Stimulated activated CD8-positive, alpha-beta memory T cell treated with anti-CD3 and anti-CD28 coated beads, Interleukin-7, amount 100 ng/mL, for 24 hours (primary cell): Measurements from ENCODE around the gene BRICD5.

Source experiments
- DNase-seq: peaks from one replicate; pipeline ENCODE4 v3.0.0-alpha.2; 2020; ENCODE audit warnings: low read depth

Gene BRICD5

DNA sequence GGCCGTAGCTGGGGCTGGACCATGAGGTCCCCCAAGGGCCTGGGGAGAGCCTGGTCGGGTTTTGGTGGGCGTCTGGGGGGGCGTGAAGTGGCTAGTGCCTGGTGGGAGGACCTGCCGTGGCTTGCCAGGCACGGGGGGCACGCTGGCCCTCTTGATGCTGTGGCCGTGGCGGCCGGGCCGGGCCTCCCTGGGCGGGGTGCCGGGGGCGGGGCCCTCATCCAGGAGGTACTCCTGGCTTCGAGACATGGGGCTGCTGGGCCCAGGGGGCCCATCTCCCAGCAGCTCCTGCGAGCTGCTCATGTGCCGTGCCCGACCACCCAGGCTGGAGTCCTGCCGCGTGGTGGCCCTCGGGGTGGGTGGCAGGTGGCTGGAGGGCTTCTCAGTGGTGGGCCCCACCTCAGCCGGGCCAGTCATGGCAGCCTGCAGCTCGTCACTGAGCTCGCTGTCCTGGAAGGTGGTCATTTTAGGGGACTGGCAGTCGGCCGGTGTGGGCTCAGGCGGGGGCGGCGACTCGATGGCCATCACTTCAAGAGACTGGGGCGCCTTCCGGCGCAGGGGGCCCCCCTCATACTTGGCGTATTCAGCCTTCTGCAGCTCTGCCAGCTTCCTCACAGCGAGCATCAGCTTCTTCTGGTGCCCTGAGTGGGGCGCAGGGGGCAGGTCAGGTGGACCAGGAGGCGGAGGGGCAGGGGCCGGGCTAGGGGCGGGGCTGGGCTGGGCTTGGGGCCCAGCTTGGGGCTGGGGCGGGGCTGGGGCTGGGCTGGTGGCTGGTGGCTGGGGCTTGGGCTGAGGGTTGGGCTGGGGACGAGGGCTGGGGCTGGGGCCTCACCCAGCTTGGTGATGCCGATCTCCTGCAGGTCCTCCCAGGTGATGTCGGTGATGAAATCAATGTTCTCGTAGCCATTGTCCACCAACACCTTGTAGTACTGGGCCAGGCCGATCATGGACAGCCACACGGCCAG, 29.4 kb downstream of the BRICD5 start:
- no peak for DNase-seq

DNA sequence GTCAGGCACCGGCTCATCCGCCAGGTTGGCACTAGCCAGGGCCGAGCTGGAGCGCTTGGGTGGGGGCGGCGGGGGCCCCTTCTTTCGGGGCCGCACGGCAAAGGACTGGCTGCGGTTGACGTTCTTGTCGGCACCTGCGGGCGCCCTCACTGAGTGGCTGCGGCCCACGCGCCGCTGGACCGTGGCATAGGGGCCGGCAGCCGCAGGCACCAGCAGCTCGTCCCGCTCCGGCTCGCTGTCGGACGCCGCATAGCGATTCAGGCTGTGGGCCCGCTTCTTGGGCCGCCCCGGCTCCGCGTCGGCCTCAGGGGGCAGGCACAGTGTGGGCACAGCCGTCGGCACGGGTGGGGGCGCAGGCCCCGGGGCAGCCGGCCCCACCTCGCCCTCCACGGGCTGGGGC, 30.2 kb downstream of the BRICD5 start:
- no peak for DNase-seq

DNA sequence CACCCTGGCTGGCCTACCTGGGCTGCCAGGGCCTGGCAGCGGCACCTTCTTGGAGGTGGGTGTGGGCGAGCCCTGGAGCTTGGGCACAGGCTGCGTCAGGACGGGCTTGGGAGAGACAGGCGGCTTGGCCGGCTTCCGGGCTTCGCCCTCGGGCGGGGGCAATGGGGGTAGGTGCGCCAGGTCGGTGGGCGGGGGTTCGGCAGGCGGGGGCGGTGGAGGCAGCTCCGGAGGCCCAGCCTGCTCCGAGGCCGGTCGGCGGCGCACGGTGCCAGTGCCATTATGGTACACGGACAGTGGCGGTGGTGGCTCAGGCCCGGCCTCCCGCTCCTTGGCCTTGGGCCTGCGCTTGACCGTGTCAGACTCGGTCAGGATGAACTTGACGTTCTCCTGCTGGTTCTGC, 31.1 kb downstream of the BRICD5 start:
- DNase-seq = no peak

DNA sequence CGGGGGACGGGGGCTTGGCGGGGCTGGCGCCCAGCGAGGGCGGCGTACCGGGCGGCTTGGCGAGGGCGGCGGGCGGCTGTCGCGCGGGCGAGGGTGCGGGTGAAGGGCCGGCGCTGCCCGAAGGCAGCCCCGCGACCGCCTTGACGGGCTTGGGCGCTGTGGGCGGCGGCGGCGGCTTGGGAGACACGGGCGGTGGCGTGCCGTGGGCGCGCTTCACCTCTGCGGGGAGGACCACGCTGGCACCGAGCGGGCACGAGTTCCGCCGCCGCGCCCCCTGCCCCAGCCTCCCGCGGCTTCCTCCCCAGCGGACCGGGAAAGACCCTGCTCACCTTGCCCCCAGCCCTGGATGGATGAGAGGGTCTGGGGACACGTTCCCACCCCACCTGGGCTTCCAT, 31.6 kb downstream of the BRICD5 start:
- DNase-seq = no peak

DNA sequence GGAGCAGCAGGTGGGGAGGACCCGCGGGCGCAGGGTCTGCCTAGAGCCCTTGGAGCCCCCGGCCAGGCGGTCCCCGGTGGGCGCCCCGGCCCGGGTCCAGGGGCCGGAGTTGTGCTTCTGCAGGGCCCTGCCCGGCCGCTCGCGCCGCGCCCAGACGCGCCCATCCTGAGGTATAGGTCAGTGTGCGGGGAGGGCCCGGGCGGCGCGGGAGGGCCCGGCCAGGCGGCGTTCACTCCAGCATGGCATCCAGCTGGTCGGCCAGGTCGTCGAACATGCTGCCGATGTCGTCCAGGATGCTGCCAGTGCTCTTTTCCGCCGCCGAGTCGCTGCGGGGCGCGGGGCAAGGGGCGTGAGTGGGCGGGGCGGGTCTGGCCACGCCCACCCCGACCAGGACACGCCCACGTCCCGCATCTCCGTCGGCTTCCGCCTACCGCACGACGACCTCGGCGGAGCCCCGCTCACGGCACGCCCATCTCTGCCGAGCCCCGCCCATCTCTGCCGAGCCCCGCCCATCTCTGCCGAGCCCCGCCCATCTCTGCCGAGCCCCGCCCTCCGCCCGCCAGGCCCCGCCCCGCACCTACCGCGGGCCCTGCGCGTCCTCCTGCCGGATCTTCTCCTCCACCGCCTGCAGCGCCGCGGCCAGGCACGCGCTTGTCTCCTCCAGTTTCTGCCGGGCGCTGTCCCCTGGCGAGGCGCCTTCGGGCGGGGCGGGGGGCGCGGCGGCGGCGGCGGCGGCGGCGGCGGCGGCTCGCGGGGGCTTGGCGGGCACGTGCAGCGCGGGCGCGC, 32.1 kb downstream of the BRICD5 start:
- no peak for DNase-seq

DNA sequence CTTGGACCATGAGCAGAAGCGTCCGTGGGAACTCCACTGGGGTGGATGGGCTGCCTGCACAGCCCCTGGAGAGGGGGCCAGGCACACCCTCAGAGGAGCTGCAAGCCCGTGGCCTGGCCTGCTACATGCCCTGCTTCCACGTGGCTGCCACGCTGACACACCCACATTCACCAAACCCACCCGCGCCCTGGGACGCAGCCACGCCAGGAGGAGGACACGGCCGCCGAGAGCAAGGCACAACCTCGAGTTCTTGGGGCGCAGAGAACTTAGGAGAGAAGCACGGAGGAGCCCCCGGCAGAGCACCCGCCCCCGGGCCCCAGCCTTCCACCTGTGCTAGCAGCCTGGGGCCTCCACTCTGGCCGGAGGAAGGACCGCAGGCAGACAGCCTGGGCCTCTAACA, 33.1 kb downstream of the BRICD5 start:
- DNase-seq = no peak

DNA sequence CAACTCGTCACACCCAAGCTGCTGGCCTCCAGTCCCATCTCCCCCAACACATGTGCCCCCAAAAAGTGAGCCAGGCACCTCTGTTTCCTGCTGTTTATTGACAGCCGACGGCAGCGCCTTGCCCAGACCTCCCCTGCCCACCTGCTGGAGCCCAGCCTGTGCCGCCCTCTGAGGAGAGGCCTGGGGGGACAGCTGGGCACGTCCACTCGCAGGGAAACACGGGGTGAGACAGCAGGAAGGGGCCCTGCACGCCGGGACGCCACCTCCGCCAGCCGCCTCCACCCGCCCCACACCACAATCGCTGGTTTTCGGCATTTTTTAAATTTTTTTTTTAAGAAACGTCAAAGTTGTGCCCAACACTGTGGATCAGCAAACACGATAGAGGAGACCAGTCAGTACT, 33.6 kb downstream of the BRICD5 start:
- DNase-seq = no peak

DNA sequence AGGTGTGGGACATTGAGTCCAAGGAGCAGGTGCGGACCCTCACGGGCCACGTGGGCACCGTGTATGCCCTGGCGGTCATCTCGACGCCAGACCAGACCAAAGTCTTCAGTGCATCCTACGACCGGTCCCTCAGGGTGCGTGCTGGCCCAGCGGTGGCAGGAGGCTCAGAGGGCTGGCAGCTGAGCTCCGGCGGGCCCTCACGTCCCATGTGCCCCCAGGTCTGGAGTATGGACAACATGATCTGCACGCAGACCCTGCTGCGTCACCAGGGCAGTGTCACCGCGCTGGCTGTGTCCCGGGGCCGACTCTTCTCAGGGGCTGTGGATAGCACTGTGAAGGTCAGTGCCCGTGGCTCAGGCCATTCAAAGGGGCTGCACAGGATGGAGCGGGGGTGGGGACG, 34.6 kb downstream of the BRICD5 start:
- DNase-seq = no peak

DNA sequence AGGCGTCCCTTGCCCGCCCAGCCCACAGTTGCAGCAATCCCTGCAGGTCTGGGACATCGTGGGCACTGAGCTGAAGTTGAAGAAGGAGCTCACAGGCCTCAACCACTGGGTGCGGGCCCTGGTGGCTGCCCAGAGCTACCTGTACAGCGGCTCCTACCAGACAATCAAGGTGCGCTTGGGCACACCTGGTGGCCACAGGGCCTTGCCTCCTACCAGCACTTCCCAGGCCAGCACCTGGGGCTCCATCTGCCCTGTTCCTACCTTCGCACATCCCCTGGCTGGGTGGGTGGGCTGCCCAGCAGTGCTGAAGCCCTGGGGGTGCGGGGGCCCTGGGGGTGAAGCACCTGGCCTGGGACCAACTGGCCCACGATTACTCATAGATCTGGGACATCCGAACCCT, 35.2 kb downstream of the BRICD5 start:
- no peak for DNase-seq

DNA sequence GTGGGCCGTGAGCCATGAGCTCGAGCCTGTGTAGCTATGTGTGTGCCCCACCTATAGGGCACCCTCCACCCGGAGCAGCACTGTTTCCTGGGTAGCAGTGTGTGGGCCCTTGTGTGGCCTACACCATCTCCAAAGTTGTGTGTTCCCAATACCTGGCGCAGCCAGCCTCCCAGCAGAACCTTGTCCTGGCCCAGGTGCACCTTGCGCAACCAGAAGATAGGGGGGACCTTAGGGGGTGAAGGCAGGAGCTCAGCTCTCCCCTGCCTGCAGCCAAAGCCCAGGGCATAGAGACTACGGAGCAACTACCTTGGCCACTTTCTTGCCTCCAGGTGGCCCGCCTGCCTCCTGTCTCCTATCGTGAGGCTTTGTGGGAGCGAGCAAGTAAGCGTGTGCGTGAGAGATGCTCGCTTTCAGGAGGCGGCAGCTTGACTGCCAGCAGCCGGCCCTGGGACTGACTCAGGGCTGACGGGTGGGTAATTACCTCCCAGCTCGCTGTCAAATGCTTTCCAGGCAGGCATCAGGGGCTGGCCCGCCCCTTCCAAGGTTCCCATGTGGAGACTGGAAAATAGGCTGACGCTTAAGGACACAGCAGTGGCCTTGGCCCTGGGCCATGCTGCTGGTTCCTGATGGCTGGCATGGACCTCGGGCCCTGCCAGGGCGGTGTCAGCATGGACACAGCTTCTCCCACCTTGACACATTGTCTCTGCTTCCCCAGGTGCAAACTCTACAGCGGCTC, 36.1 kb downstream of the BRICD5 start:
- DNase-seq = no peak

DNA sequence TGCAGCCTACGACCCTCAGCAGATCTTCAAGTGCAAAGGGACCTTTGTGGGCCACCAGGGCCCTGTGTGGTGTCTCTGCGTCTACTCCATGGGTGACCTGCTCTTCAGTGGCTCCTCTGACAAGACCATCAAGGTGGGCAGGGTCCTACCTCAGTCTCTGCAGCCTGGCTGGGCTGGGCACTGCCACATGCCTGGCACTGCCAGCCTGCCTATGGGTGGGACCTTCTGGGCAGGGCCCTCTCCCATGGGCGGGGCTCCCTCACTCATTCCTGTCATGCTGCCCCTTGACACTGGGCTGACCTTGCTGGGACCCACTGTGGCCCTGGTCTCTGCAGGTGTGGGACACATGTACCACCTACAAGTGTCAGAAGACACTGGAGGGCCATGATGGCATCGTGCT, 36.7 kb downstream of the BRICD5 start:
- DNase-seq = no peak

DNA sequence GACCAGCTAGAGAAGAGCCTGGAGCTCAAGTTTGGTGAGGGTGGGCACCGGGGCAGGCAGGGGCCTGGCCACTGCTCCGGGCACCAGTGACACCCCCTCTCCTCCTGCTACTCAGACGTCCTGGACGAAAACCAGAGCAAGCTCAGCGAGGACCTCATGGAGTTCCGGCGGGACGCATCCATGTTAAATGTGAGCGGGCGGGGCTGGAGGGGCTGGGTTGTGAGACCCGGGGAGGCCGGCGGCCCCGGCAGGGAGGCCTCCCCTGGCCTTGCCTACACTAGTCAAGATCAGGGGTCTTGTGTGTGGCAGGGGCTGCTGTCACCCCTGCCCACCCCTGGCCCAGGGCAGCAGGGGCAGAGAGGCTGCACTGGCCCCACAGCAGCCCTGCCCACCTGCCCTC, 37.3 kb downstream of the BRICD5 start:
- DNase-seq = no peak

DNA sequence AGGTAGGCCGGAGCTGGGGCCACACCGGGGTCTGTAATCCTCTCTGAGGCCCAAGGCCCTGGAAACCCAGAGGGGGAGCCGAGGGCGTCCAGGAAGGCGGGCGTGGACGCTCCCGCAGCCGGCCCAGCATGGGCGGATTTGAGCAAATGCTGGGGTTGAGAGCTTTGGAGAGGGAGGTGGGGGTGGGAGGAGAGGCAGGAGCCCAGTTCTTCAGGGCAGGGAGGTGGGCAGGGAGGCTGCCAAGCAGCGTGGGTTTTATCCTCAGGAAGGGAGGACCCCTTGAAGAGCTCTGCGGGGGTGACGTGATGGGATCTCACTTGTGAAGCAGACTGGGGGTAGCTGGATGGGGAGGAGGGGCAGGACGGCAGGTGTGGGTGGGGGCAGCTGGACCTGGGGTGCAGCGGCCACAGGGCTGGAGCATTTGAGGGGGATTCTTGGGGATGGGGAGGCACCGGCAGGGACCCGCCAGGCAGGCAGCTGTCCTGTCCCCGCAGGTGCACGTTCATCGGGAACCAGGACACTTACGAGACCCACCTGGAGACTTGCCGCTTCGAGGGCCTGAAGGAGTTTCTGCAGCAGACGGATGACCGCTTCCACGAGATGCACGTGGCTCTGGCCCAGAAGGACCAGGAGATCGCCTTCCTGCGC, 37.9 kb downstream of the BRICD5 start:
- no peak for DNase-seq

DNA sequence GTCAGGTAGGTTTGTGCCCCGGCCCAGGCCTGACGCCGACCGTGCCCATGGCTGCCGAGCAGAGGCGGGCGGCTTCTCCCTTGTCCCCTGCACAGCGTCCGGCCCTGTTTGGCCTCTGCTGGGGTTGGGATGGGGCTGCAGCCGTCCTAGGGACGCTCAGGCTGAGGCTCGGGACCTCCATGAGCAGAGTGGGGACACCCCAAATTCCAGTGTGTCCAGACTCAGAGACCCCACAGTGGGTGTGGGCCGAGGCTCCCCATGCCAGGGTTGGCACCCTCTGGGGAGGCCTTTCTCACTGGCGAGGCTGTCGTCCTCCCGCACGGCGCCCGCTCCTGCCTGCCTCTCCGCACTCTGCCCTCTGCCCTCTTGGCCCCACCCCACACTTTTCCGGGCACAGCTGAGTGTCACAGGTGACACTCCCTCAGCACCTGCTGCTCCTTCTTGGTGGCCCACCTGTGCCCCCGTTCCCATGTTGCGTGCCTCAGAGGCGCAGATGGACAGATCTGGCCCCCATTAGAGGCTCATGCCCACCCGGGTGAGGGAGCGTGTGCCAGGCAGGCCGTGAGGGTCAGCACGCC, 39.0 kb downstream of the BRICD5 start:
- no peak for DNase-seq

DNA sequence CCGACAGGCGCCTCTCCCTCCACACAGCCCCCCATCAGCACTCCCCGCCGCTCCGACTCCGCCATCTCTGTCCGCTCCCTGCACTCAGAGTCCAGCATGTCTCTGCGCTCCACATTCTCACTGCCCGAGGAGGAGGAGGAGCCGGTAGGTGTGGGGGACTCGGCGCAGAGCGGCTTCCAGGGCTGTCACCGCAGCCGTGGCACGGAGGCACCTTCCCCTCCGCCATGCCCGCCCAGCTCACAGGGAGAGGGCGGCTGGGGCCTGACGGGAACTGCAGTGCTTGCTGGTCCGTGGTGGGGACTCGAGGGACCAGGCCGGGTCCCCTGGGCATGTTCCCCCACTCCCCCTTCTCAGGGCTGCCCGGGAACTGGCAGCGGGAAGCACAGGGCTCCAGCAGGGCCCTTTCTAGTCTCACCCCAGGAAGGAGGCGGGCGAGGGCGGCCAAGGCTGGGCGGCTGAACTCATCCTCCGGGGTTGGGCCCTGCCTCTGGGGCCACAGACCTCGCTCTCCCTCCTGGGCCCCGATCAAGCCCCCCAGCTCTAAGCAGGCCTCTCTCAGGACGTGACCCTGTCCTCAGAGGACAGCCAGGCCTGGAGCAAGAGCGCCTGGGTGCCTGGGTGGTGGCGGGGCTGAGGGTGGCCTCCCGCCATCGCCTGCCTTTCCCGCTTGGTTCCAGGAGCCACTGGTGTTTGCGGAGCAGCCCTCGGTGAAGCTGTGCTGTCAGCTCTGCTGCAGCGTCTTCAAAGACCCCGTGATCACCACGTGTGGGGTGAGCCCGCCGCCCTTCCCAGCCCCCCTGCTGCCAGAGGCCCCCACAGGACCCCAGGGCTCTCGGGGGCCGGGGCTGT, 39.9 kb downstream of the BRICD5 start:
- DNase-seq = no peak

DNA sequence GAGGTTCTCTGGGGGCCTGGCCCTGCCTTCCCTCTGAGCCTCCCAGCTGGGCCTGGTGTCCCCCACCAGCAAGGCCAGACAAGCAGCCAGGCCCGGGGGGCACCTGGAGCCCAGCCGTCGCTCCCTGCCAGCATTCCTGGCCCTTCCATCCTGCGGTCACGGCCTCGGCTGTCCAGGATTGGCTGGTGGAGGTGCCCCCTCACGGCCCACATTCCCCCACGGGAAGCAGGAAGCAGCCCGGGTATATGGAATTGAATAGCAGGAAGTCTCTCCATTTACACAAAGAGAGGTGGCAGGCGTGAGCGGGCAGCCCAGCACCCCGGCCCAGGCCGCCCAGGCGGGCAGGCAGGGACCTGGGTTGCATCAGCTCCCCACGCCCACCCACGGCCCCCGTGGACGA, 40.6 kb downstream of the BRICD5 start:
- DNase-seq = no peak

DNA sequence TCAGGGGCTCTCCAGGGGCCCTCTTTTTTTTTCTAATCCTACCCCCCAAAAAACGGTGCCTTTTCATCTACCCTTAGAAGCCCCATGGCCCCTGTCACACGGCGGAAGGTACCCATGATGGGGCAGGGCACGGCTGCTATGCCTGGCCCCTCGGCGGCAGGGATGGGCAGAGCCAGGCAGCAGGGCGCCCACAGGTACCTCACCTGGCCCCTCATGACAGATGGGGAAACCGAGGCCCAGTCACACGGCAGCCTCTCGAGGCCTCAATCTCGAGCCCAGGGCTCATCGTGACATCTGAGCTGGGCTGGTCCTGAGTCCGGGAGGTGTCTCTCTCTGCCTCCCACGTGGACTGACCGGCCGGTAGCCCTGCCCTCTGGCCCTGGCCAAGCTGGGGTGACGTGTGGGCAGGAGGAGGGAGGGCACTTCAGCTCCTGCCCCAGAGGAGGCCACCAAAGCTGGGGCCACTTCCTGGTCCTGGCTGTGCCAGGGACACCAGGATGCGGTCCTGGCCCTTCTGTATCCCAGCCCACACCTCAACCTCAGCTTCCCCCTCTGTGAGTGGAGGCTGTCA, 43.5 kb downstream of the BRICD5 start:
- DNase-seq = no peak

DNA sequence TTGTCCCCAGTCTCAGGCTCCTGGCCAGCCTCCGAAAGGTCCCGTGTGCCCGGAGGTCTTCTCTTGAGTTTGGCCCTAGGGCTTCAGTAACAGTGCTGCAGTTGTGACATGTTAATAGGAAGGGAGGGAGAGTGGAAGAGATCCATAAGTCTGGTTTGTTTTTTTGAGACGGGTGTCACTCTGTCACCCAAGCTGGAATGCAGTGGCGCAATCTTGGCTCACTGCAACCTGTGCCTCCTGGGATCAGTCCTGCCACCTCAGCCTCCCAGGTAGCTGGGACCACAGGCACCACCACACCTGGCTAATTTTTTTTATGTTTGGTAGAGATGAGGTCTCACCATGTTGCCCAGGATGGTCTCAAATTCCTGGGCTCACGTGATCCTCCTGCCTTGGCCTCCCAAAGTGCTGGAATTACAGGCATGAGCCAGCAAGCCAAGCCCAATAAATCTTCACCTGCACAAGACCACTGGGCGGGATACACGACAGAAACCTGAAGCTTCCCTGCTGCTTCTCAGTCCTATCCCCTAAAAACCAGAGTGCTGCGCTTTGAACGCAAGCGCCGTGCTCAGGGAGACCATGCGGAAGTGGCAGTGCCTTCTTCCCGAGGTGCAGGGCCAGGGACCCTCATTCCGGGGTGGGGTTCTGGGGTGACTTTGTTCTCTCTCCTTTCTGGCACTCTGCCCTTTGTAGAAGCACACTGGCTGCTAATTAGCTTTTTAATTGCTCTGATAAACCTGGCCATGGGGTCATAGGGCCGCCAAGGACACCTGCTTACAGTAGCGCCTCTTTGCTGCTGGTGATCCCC, 44.2 kb downstream of the BRICD5 start:
- no peak for DNase-seq

DNA sequence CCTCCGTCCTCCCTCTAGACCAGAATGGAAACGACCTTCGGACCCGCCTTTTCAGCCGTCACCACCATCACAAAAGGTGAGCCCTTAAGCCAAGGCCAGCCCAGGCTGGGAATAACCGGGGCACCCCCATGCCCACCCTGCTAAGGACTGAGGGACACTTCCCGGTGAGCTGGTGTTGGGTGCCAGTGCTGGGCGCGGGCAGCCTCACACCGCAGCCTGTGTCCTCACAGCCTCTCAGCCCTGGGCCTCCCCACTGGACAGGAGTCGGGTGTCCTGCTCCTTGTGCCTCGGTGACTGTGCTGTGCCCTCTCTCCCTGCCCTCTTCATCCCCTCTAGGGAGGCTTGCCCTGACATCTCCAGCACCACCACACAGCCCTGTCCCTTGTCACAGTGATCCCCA, 44.8 kb downstream of the BRICD5 start:
- no peak for DNase-seq
